Fibroblast of the aortic adventitia (primary cell): ENCODE results near the gene AFF2. TPM values are rescaled to one million over a fixed set of nuclear protein-coding genes. Genes with fewer than 3 reads are reported as not detected.
A peak's percentile ranks its signal among the peaks of the same experiment; 100 is the strongest.

Source experiments
- DNase-seq: peaks from one replicate; pipeline ENCODE4 v3.0.0-alpha.2; 2010; ENCODE audit warnings: low read depth
- H3K4me3 ChIP-seq: 2 replicates; pipeline ENCODE4 v1.5.1; 2011; ENCODE audit warnings: low read depth, mild to moderate bottlenecking, control low read depth, low read length, moderate library complexity
- CTCF ChIP-seq: IDR thresholded peaks from 2 replicates; pipeline ENCODE4 v1.5.1; 2011; ENCODE audit warnings: mild to moderate bottlenecking, low read length, control low read depth, inconsistent platforms; ENCODE audit not compliant: insufficient read depth
- total RNA-seq: library from RNA; depleted of rRNA; stranded (reverse); fragments of >200 nt; gene quantifications from 2 replicates; pipeline ENCODE4 v1.2.3, GENCODE V29; 2012; ENCODE audit warnings: low replicate concordance

Gene AFF2
- total RNA-seq, 1 donor, result 6.6 TPM

GRCh38 chrX:148609515-148610327 lies 109.3 kb downstream of the AFF2 start:
- TF ChIP-seq CTCF, result no peak
- peak; percentile 2 for DNase-seq
- H3K4me3 ChIP-seq, result no peak overlapping the region

GRCh38 chrX:148610328-148610698 lies 109.9 kb downstream of the AFF2 start:
- no peak for DNase-seq

GRCh38 chrX:148611993-148612392 lies 111.6 kb downstream of the AFF2 start:
- TF ChIP-seq CTCF, result no peak
- DNase-seq, result no peak
- no peak overlapping the region for H3K4me3 ChIP-seq

More at GRCh38 chrX:148610328-148610698, 109.9 kb downstream of the AFF2 start:
- no peak overlapping the region for H3K4me3 ChIP-seq
- TF ChIP-seq CTCF, result no peak

GRCh38 chrX:148612431-148612830 lies 112.0 kb downstream of the AFF2 start:
- no peak for DNase-seq
- no peak overlapping the region for H3K4me3 ChIP-seq
- no peak for TF ChIP-seq CTCF

- no peak for TF ChIP-seq CTCF
- no peak overlapping the region for H3K4me3 ChIP-seq
- DNase-seq, result no peak
These were observed 113.2 kb downstream of the AFF2 start for GRCh38 chrX:148613636-148614035.

GRCh38 chrX:148615491-148615890 lies 115.1 kb downstream of the AFF2 start:
- H3K4me3 ChIP-seq, result no peak overlapping the region
- TF ChIP-seq CTCF, result no peak
- no peak for DNase-seq
